Measurements from ENCODE around the gene ACSM6.

GRCh38 chr10:95264227-95265051 lies 70.4 kb downstream of the ACSM6 start:
- no peak for TF ChIP-seq CTCF (IDR thresholded peaks at IDR 0.05)
- no peak for TF ChIP-seq POLR2AphosphoS5 (IDR thresholded peaks at IDR 0.05)
- TF ChIP-seq POLR2A (IDR thresholded peaks at IDR 0.05): no peak
